WTC11 (cell line): Measurements from ENCODE around the gene EEA1.

Experiments
- ATF2 ChIP-seq: sonication (generic); formaldehyde crosslinking; IDR thresholded peaks from 2 replicates; pipeline ENCODE4 v1.8.1; 2022; ENCODE audit warnings: low read depth, missing genetic modification reagents, borderline replicate concordance
- ESRRA ChIP-seq: sonication (generic); formaldehyde crosslinking; IDR thresholded peaks from 2 replicates; pipeline ENCODE4 v1.8.1; 2022; ENCODE audit warnings: mild to moderate bottlenecking, missing genetic modification reagents, borderline replicate concordance
- MXD4 ChIP-seq: fragments of 250-450 bp; sonication (Bioruptor Pico); IDR thresholded peaks from 2 replicates; pipeline ENCODE4 v1.8.0; 2021; ENCODE audit warnings: mild to moderate bottlenecking, moderate library complexity, borderline replicate concordance
- STAT6 ChIP-seq: sonication (generic); formaldehyde crosslinking; conservative IDR thresholded peaks from 2 replicates; pipeline ENCODE4 v1.8.1; 2023; ENCODE audit warnings: mild to moderate bottlenecking, low read depth, missing genetic modification reagents, moderate library complexity

GRCh38 chr12:92912672-92913071 is 16.4 kb downstream of the EEA1 start:
- no peak for TF ChIP-seq STAT6 (CRISPR knock-in tag)
- no peak for TF ChIP-seq ATF2 (CRISPR knock-in tag)
- TF ChIP-seq ESRRA = no peak
- TF ChIP-seq MXD4 (CRISPR knock-in tag) = no peak
